Measurements from ENCODE around the gene ZSWIM5.
"Not testable (repeated sequence)": the region's sequence is repeated elsewhere in the genome, so short reads cannot be mapped to it uniquely, and the experiment has no call there.

The ZSWIM5 gene

DNA sequence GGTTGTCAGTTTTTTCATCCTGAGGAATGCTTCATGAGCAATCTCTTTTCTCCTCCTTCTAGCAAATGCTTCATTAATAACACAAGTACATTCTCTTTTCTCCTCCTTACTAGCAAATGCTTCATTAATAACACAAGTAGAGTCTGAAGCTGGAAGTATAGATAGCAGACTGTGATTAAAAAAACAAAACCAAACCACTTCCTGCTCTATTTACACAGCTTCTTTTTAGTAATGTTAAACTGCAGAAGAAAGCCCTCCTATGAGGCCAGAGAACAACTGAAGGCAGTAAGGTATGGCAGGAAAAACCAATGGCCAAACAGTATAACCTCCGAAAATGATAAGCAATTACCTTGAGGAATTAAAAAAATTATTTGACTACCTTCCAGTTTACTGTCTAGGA, 90.1 kb downstream of the ZSWIM5 start:
- no peak overlapping the region for H3K4ac ChIP-seq (ENCODE audit: low read depth, low read length)
- H3K79me2 ChIP-seq (ENCODE audit: control insufficient read depth, insufficient read depth, low read length), result no peaks in the 10 kb centered on the region
- H2BK5ac ChIP-seq (ENCODE audit: low read length), result no peak overlapping the region
- no peak overlapping the region for H3K27ac ChIP-seq (ENCODE audit: low read depth, low read length)
- no peak overlapping the region for H2AK5ac ChIP-seq (ENCODE audit: low read length)
- H3K4me2 ChIP-seq (ENCODE audit: low read length), result no peak overlapping the region
- H3K4me3 ChIP-seq (ENCODE audit: low read length), result no peak overlapping the region
- no peak overlapping the region for H2BK120ac ChIP-seq (ENCODE audit: low read depth, low read length)
- no peak overlapping the region for H3K56ac ChIP-seq (ENCODE audit: low read length)
- no peak overlapping the region for H4K5ac ChIP-seq (ENCODE audit: low read length)
- H3K4me1 ChIP-seq (ENCODE audit: control insufficient read depth, low read depth, low read length), result no peaks in the 10 kb centered on the region
- H3K27me3 ChIP-seq (ENCODE audit: insufficient read depth, low read length, poor library complexity), result no peaks in the 10 kb centered on the region
- H3K18ac ChIP-seq (ENCODE audit: low read length), result no peak overlapping the region
- H3K9ac ChIP-seq (ENCODE audit: low read length), result no peak overlapping the region
- H3K79me1 ChIP-seq (ENCODE audit: low read length), result no peaks in the 10 kb centered on the region
- no peak overlapping the region for H4K8ac ChIP-seq (ENCODE audit: low read depth, low read length)
- no peaks in the 10 kb centered on the region for H3K36me3 ChIP-seq (ENCODE audit: control insufficient read depth, insufficient read depth, low read length)
- DNase-seq, result no peak
- H2BK15ac ChIP-seq (replicated peaks; ENCODE audit: low read depth), result no peak overlapping the region
- WGBS (ENCODE audit: extremely low coverage, insufficient coverage, low lambda C conversion rate), result no CpG with 5 or more reads among the region's 1 CpG
- no peak overlapping the region for H3K23ac ChIP-seq (ENCODE audit: low read length)

- not testable (repeated sequence) for H2AK5ac ChIP-seq (ENCODE audit: low read length); H3K56ac ChIP-seq (ENCODE audit: low read length); DNase-seq; H3K4me3 ChIP-seq (ENCODE audit: low read length); H2BK5ac ChIP-seq (ENCODE audit: low read length); H3K18ac ChIP-seq (ENCODE audit: low read length); H3K79me1 ChIP-seq (ENCODE audit: low read length); H3K23ac ChIP-seq (ENCODE audit: low read length); H3K9ac ChIP-seq (ENCODE audit: low read length); H3K4me2 ChIP-seq (ENCODE audit: low read length); H3K79me2 ChIP-seq (ENCODE audit: control insufficient read depth, insufficient read depth, low read length); H2BK120ac ChIP-seq (ENCODE audit: low read depth, low read length); H3K27me3 ChIP-seq (ENCODE audit: insufficient read depth, low read length, poor library complexity); H2BK15ac ChIP-seq (replicated peaks; ENCODE audit: low read depth); H3K36me3 ChIP-seq (ENCODE audit: control insufficient read depth, insufficient read depth, low read length); H3K4me1 ChIP-seq (ENCODE audit: control insufficient read depth, low read depth, low read length); H3K4ac ChIP-seq (ENCODE audit: low read depth, low read length); H3K27ac ChIP-seq (ENCODE audit: low read depth, low read length); H4K5ac ChIP-seq (ENCODE audit: low read length); H4K8ac ChIP-seq (ENCODE audit: low read depth, low read length)
- WGBS (ENCODE audit: extremely low coverage, insufficient coverage, low lambda C conversion rate), result no CpG with 5 or more reads among the region's 33 CpGs
Measured at GRCh38 chr1:45115198-45115597, 91.2 kb downstream of the ZSWIM5 start.

DNA sequence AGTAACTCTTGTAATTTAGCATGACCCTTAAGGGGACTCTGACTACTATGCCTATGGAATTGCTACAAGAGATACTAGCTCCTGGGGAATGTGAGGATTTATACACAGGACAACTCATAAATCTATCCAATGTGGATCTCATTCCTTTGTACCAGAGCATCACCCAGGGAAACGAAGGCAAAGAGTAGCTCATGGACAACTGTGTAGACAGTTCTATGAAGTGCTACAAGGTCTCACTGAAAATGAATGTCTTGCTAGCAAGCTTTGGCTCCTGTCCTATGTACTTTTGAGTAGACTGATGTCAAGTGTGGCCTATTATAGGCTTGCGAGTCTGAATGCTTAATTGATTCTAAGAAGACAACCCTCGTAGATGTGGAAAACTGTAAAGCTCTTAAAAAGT, 93.7 kb downstream of the ZSWIM5 start:
- Histone ChIP-seq H2BK5ac (ENCODE audit: low read length) (no peak overlapping the region), H3K4me3 (ENCODE audit: low read length) (no peak overlapping the region), H3K56ac (ENCODE audit: low read length) (no peak overlapping the region), H3K4me2 (ENCODE audit: low read length) (no peak overlapping the region), H3K9ac (ENCODE audit: low read length) (no peak overlapping the region), H3K23ac (ENCODE audit: low read length) (no peak overlapping the region), H4K8ac (ENCODE audit: low read depth, low read length) (no peak overlapping the region), H3K4me1 (ENCODE audit: control insufficient read depth, low read depth, low read length) (no peaks in the 10 kb centered on the region), H2BK15ac (replicated peaks; ENCODE audit: low read depth) (no peak overlapping the region), H4K5ac (ENCODE audit: low read length) (no peak overlapping the region), H3K79me2 (ENCODE audit: control insufficient read depth, insufficient read depth, low read length) (no peaks in the 10 kb centered on the region), H2BK120ac (ENCODE audit: low read depth, low read length) (no peak overlapping the region), H3K27ac (ENCODE audit: low read depth, low read length) (no peak overlapping the region), H3K27me3 (ENCODE audit: insufficient read depth, low read length, poor library complexity) (no peaks in the 10 kb centered on the region), H2AK5ac (ENCODE audit: low read length) (no peak overlapping the region), H3K18ac (ENCODE audit: low read length) (no peak overlapping the region), H3K79me1 (ENCODE audit: low read length) (no peaks in the 10 kb centered on the region), H3K36me3 (ENCODE audit: control insufficient read depth, insufficient read depth, low read length) (no peaks in the 10 kb centered on the region), H3K4ac (ENCODE audit: low read depth, low read length) (no peak overlapping the region)
- WGBS (ENCODE audit: extremely low coverage, insufficient coverage, low lambda C conversion rate), result no CpG with 5 or more reads among the region's 3 CpGs
- DNase-seq, result no peak

GRCh38 chr1:45111239-45111638, 95.2 kb downstream of the ZSWIM5 start:
- H4K5ac ChIP-seq (ENCODE audit: low read length), result no peak overlapping the region

GRCh38 chr1:45107782-45108181, 98.6 kb downstream of the ZSWIM5 start:
- Histone ChIP-seq H3K4ac (ENCODE audit: low read depth, low read length) (no peak overlapping the region), H3K79me1 (ENCODE audit: low read length) (no peaks in the 10 kb centered on the region), H2BK15ac (replicated peaks; ENCODE audit: low read depth) (no peak overlapping the region), H3K27me3 (ENCODE audit: insufficient read depth, low read length, poor library complexity) (no peaks in the 10 kb centered on the region), H3K36me3 (ENCODE audit: control insufficient read depth, insufficient read depth, low read length) (no peaks in the 10 kb centered on the region), H3K4me1 (ENCODE audit: control insufficient read depth, low read depth, low read length) (no peaks in the 10 kb centered on the region), H2BK120ac (ENCODE audit: low read depth, low read length) (no peak overlapping the region), H2BK5ac (ENCODE audit: low read length) (no peak overlapping the region), H3K18ac (ENCODE audit: low read length) (no peak overlapping the region), H3K56ac (ENCODE audit: low read length) (no peak overlapping the region), H3K23ac (ENCODE audit: low read length) (no peak overlapping the region), H4K5ac (ENCODE audit: low read length) (no peak overlapping the region), H3K27ac (ENCODE audit: low read depth, low read length) (no peak overlapping the region), H2AK5ac (ENCODE audit: low read length) (no peak overlapping the region), H4K8ac (ENCODE audit: low read depth, low read length) (no peak overlapping the region), H3K4me3 (ENCODE audit: low read length) (no peak overlapping the region), H3K4me2 (ENCODE audit: low read length) (no peak overlapping the region), H3K9ac (ENCODE audit: low read length) (no peak overlapping the region), H3K79me2 (ENCODE audit: control insufficient read depth, insufficient read depth, low read length) (no peaks in the 10 kb centered on the region)
- DNase-seq, result no peak
- WGBS (ENCODE audit: extremely low coverage, insufficient coverage, low lambda C conversion rate), result no CpG with 5 or more reads among the region's 3 CpGs

More at GRCh38 chr1:45111239-45111638, 95.2 kb downstream of the ZSWIM5 start:
- Histone ChIP-seq H3K4me3 (ENCODE audit: low read length) (no peak overlapping the region), H2BK5ac (ENCODE audit: low read length) (no peak overlapping the region), H3K56ac (ENCODE audit: low read length) (no peak overlapping the region), H3K9ac (ENCODE audit: low read length) (no peak overlapping the region), H2BK120ac (ENCODE audit: low read depth, low read length) (no peak overlapping the region), H3K4ac (ENCODE audit: low read depth, low read length) (no peak overlapping the region), H3K79me1 (ENCODE audit: low read length) (no peaks in the 10 kb centered on the region), H3K36me3 (ENCODE audit: control insufficient read depth, insufficient read depth, low read length) (no peaks in the 10 kb centered on the region), H3K23ac (ENCODE audit: low read length) (no peak overlapping the region), H4K8ac (ENCODE audit: low read depth, low read length) (no peak overlapping the region), H3K79me2 (ENCODE audit: control insufficient read depth, insufficient read depth, low read length) (no peaks in the 10 kb centered on the region), H3K18ac (ENCODE audit: low read length) (no peak overlapping the region), H2BK15ac (replicated peaks; ENCODE audit: low read depth) (no peak overlapping the region), H3K27ac (ENCODE audit: low read depth, low read length) (no peak overlapping the region), H2AK5ac (ENCODE audit: low read length) (no peak overlapping the region), H3K4me1 (ENCODE audit: control insufficient read depth, low read depth, low read length) (no peaks in the 10 kb centered on the region), H3K4me2 (ENCODE audit: low read length) (no peak overlapping the region), H3K27me3 (ENCODE audit: insufficient read depth, low read length, poor library complexity) (no peaks in the 10 kb centered on the region)
- DNase-seq, result no peak
- WGBS (ENCODE audit: extremely low coverage, insufficient coverage, low lambda C conversion rate), result no CpG with 5 or more reads among the region's 2 CpGs

GRCh38 chr1:45106864-45107263, 99.5 kb downstream of the ZSWIM5 start:
- not testable (repeated sequence) for H3K79me1 ChIP-seq (ENCODE audit: low read length)

More at GRCh38 chr1:45106864-45107263, 99.5 kb downstream of the ZSWIM5 start:
- H4K5ac ChIP-seq (ENCODE audit: low read length); H4K8ac ChIP-seq (ENCODE audit: low read depth, low read length); H3K79me2 ChIP-seq (ENCODE audit: control insufficient read depth, insufficient read depth, low read length); H3K36me3 ChIP-seq (ENCODE audit: control insufficient read depth, insufficient read depth, low read length); H3K9ac ChIP-seq (ENCODE audit: low read length); H3K27me3 ChIP-seq (ENCODE audit: insufficient read depth, low read length, poor library complexity); H3K4me2 ChIP-seq (ENCODE audit: low read length); H3K27ac ChIP-seq (ENCODE audit: low read depth, low read length); H3K4me1 ChIP-seq (ENCODE audit: control insufficient read depth, low read depth, low read length); H3K18ac ChIP-seq (ENCODE audit: low read length); H2BK15ac ChIP-seq (replicated peaks; ENCODE audit: low read depth); H2BK120ac ChIP-seq (ENCODE audit: low read depth, low read length); H2AK5ac ChIP-seq (ENCODE audit: low read length); H3K56ac ChIP-seq (ENCODE audit: low read length); H3K23ac ChIP-seq (ENCODE audit: low read length); H3K4me3 ChIP-seq (ENCODE audit: low read length); H2BK5ac ChIP-seq (ENCODE audit: low read length); DNase-seq; H3K4ac ChIP-seq (ENCODE audit: low read depth, low read length): not testable (repeated sequence)
- no CpG with 5 or more reads among the region's 6 CpGs for WGBS (ENCODE audit: extremely low coverage, insufficient coverage, low lambda C conversion rate)
